HL-60 (cell line): ENCODE results near the gene TGFA.

ENCODE experiments used
- DNase-seq, 2 experiments: peaks; one replicate each; pipeline ENCODE4 v3.0.0-alpha.2; 2010 to 2020; ENCODE audit warnings: low read depth in 1 of 2, low spot score in 1 of 2
- H3K27ac ChIP-seq: fragments of 250-450 bp; sonication (Bioruptor Pico); replicated peaks from 2 replicates; pipeline ENCODE4 v1.5.1; 2020; ENCODE audit warnings: mild to moderate bottlenecking, moderate library complexity
- H3K27me3 ChIP-seq: fragments of 250-450 bp; sonication (Bioruptor Pico); 2 replicates; pipeline ENCODE4 v1.5.1; 2021; ENCODE audit warnings: mild to moderate bottlenecking, moderate library complexity; ENCODE audit not compliant: insufficient read depth, poor library complexity, severe bottlenecking
- H3K4me3 ChIP-seq: replicated peaks from 2 replicates; pipeline ENCODE4 v1.5.1; 2011; ENCODE audit warnings: mild to moderate bottlenecking, control low read depth, low read length; ENCODE audit not compliant: insufficient read depth
- GABPA ChIP-seq: IDR thresholded peaks from 2 replicates; pipeline ENCODE4 v1.6.1; 2012; ENCODE audit warnings: low read depth
- POLR2AphosphoS5 ChIP-seq: IDR thresholded peaks from 2 replicates; pipeline ENCODE4 v1.6.1; 2012; ENCODE audit warnings: low read depth
- SPI1 ChIP-seq: IDR thresholded peaks from 2 replicates; pipeline ENCODE4 v1.6.1; 2012; ENCODE audit warnings: low read depth, mild to moderate bottlenecking, borderline replicate concordance
- TF ChIP-seq, protein P1 (sequence below): IDR thresholded peaks from one replicate; pipeline ENCODE4 v1.5.1; 2011; ENCODE audit warnings: low read length, control low read depth, inconsistent platforms; ENCODE audit not compliant: insufficient read depth
- TF ChIP-seq, protein P2 (sequence below): IDR thresholded peaks from 2 replicates; pipeline ENCODE4 v1.6.1; 2012; ENCODE audit warnings: low read depth; ENCODE audit not compliant: insufficient replicate concordance

The TGFA gene

DNA sequence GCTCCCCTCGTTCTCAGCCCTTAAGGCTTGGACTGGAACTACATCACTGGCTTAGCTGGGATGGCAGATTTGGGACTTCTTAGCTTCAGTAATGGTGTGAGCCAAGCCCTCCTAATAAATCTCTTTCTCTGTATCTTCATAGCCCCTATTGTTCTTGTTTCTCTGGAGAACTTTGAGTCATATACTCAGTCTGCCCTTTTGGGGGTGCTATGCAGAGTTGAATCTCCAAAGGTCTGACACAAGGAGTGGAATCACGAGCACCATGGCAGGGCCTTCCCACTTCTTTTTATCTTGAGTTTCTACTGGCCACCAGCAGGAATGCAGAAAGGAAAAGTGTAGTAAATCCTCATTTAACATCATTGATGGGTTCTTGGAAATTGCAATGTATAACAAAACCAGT, 13.3 kb upstream of the TGFA start:
- DNase-seq, result no peak
- no peaks in the 10 kb centered on the region for H3K27me3 ChIP-seq
- no peak overlapping the region for H3K27ac ChIP-seq
- TF ChIP-seq POLR2AphosphoS5, result no peak
- no peak for TF ChIP-seq SPI1
- TF ChIP-seq, protein P1, sequence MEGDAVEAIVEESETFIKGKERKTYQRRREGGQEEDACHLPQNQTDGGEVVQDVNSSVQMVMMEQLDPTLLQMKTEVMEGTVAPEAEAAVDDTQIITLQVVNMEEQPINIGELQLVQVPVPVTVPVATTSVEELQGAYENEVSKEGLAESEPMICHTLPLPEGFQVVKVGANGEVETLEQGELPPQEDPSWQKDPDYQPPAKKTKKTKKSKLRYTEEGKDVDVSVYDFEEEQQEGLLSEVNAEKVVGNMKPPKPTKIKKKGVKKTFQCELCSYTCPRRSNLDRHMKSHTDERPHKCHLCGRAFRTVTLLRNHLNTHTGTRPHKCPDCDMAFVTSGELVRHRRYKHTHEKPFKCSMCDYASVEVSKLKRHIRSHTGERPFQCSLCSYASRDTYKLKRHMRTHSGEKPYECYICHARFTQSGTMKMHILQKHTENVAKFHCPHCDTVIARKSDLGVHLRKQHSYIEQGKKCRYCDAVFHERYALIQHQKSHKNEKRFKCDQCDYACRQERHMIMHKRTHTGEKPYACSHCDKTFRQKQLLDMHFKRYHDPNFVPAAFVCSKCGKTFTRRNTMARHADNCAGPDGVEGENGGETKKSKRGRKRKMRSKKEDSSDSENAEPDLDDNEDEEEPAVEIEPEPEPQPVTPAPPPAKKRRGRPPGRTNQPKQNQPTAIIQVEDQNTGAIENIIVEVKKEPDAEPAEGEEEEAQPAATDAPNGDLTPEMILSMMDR, result no peak
- no peak for TF ChIP-seq GABPA
- TF ChIP-seq, protein P2, sequence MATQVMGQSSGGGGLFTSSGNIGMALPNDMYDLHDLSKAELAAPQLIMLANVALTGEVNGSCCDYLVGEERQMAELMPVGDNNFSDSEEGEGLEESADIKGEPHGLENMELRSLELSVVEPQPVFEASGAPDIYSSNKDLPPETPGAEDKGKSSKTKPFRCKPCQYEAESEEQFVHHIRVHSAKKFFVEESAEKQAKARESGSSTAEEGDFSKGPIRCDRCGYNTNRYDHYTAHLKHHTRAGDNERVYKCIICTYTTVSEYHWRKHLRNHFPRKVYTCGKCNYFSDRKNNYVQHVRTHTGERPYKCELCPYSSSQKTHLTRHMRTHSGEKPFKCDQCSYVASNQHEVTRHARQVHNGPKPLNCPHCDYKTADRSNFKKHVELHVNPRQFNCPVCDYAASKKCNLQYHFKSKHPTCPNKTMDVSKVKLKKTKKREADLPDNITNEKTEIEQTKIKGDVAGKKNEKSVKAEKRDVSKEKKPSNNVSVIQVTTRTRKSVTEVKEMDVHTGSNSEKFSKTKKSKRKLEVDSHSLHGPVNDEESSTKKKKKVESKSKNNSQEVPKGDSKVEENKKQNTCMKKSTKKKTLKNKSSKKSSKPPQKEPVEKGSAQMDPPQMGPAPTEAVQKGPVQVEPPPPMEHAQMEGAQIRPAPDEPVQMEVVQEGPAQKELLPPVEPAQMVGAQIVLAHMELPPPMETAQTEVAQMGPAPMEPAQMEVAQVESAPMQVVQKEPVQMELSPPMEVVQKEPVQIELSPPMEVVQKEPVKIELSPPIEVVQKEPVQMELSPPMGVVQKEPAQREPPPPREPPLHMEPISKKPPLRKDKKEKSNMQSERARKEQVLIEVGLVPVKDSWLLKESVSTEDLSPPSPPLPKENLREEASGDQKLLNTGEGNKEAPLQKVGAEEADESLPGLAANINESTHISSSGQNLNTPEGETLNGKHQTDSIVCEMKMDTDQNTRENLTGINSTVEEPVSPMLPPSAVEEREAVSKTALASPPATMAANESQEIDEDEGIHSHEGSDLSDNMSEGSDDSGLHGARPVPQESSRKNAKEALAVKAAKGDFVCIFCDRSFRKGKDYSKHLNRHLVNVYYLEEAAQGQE, result no peak
- H3K4me3 ChIP-seq, result no peak overlapping the region

DNA sequence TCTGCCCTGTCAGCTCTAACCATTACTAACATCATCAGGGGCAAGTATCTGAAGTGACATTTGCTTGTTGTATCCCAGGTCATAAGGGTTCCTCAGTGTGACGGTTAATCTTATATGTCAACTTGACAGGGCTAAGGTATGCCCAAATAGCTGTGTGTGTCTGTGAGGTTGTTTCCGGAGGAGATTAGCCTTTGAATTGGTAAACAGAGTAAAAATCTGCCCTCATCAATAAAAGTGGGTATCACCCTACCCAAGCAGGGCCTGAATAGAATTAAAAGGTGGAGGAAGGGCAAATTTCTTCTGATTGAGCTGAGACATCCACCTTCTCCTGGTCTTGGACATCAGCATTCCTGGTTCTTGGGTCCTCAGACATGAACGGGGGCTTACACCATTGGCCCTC, 12.8 kb upstream of the TGFA start:
- no peak overlapping the region for H3K4me3 ChIP-seq
- no peak for DNase-seq
- no peak overlapping the region for H3K27ac ChIP-seq
- H3K27me3 ChIP-seq, result no peaks in the 10 kb centered on the region
- TF ChIP-seq POLR2AphosphoS5, result no peak
- TF ChIP-seq, protein P1, result no peak
- TF ChIP-seq, protein P2, result no peak
- no peak for TF ChIP-seq SPI1
- TF ChIP-seq GABPA, result no peak

DNA sequence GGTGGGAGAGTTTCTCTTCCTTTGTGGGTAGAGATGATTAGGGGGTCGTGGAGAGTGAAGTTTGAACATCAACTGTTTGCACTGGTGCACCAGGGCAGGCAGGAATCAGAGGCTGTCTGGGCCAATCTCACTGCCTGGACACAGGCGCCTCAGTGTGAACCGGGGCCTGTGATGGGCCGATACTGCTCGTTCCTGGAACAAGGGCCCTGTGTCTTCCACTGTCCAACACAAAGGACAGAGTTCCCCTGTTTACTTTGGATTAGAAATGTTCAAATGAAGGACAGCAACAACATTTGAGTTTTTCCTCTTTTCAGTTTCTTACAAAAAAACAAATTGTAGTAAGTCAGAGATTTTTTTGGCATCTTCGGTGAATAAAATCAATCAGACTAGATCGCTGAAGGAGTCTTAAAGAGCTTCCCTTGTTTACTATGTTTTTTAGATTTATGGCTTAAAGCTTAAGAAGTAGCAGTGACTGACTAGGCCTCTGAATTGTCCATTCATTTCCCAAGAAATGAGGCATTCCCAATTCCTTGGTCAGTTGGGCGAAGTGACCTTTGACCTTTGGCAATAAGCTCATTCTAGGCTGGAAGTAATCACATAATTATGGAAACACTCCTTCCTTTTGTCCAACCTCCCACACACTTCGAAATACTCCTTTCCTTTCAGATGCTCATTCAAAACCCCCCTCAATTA, 11.6 kb upstream of the TGFA start:
- Histone ChIP-seq H3K27ac (no peak overlapping the region), H3K27me3 (no peaks in the 10 kb centered on the region), H3K4me3 (no peak overlapping the region)
- TF ChIP-seq POLR2AphosphoS5 (no peak), GABPA (no peak), SPI1 (no peak)
- TF ChIP-seq, protein P1, result no peak
- TF ChIP-seq, protein P2, result no peak
- no peak for DNase-seq
